Activated CD4-positive, alpha-beta T cell treated with anti-CD3 and anti-CD28 coated beads for 48 hours (primary cell): ENCODE measurements around the gene C5orf47.

Experiments
- DNase-seq: peaks from one replicate; pipeline ENCODE4 v3.0.0-alpha.2; 2020

C5orf47 gene

GRCh38 chr5:174045470-174046025, 56.6 kb downstream of the C5orf47 start, which contains the start of gene NSG2:
NSG2 (plus strand) TSS chr5:174045706; CDS start chr5:174046756, 1,050 bp downstream.
- DNase-seq: peak; percentile 67

- DNase-seq: no peak
Measured at GRCh38 chr5:174046558-174046957, 57.6 kb downstream of the C5orf47 start.

GRCh38 chr5:174047472-174048099, 58.6 kb downstream of the C5orf47 start:
- DNase-seq: no peak

GRCh38 chr5:174052636-174053035, 63.7 kb downstream of the C5orf47 start:
- DNase-seq: no peak

- no peak for DNase-seq
Measured at GRCh38 chr5:174053905-174054304, 64.9 kb downstream of the C5orf47 start.
